HG02678 (cell line): ENCODE results near the gene GIMAP6.
"Not testable (repeated sequence)": the region's sequence is repeated elsewhere in the genome, so short reads cannot be mapped to it uniquely, and the experiment has no call there.

Source experiments
- ATAC-seq: cut with Tn5 transposase; IDR thresholded peaks from one replicate; pipeline ENCODE4 v1.9.1; 2021; ENCODE audit warnings: mild to moderate bottlenecking, moderate library complexity; ENCODE audit not compliant: unreplicated experiment

GIMAP6 gene

GRCh38 chr7:150631866-150632864 lies at the start of gene GIMAP6:
Gene GIMAP6, minus strand, starts transcription at chr7:150632385. Its CDS starts 2,243 bp downstream, at chr7:150630142.
- peak; percentile 81 for ATAC-seq

GRCh38 chr7:150680364-150680763 lies 48.2 kb upstream of the GIMAP6 start:
- ATAC-seq = not testable (repeated sequence)

DNA sequence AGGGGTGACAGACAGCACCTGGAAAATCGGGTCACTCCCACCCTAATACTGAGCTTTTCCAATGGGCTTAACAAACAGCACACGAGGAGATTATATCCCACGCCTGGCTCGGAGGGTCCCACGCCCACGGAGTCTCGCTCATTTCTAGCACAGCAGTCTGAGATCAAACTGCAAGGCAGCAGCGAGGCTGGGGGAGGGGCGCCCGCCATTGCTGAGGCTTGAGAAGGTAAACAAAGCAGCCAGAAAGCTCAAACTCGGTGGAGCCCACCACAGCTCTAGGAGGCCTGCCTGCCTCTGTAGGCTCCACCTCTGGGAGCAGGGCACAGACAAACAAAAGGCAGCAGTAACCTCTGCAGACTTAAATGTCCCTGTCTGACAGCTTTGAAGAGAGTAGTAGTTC lies 46.4 kb upstream of the GIMAP6 start:
- ATAC-seq = not testable (repeated sequence)

DNA sequence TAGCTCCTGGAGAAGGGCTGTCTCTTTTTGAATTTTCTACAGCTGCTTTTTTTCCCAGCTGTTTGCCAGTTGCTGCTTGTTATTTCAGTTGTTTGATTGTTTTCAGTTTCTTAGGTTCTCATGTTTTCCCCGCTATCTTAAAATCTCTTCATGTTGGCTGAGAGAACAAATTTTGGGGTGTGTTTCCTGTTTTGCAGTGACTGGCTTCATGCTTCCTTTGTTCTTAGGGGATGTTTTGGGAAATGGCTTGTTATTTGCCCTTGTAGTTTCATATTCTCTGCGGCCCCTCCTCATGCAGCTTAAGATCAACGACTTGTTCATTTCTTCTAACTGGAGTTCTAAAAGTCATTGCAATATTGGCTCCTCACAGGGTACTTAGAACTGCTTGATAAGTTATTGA lies 44.7 kb upstream of the GIMAP6 start:
- not testable (repeated sequence) for ATAC-seq

GRCh38 chr7:150676276-150676675 lies 44.1 kb upstream of the GIMAP6 start:
- not testable (repeated sequence) for ATAC-seq

GRCh38 chr7:150675714-150676113 lies 43.5 kb upstream of the GIMAP6 start:
- ATAC-seq = no peak

DNA sequence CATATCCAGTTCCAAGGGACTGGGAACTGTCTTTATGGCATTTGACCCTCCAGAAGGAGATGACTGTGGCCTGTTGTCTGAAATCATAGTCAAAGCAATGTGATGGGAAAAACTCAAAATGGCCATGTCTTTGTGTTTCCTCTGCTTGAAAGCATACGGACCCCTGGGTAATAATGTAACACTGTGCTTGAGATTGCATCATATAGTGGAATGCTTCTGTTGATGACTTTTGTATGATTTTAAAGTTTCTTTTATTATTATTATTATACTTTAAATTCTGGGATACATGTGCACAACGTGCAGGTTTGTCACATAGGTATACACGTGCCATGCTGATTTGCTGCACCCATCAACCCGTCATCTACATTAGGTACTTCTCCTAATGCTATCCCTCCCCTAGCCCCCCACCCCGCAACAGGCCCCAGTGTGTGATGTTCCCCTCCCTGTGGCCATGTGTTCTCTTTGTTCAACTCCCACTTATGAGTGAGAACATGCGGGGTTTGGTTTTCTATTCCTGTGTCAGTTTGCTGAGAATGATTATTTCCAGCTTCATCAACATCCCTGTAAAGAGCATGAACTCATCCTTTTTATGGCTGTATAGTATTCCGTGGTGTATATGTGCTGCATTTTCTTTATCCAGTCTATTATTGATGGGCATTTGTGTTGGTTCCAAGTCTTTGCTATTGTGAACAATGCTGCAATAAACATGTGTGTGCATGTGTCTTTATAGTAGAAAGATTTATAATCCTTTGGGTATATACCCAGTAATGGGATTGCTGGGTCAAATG lies 39.8 kb upstream of the GIMAP6 start:
- ATAC-seq = not testable (repeated sequence)

DNA sequence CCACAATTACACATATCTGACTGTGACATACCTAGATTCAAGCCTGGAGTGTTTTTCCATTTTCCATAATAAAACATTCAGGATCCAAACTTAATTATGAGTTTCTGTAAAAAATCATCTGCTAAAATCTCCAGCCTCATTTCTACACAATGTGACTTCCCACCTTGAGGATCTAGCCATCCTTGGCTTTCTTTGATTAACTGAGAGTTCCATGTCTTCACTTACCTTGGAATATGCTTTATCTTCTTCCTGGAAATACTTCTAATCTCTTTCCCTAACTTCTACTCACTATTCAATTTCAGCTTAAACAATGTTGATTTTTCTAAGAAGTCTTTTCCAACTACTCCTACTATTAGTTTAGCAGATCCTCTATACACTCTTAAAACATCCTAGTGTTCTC lies 36.8 kb upstream of the GIMAP6 start:
- no peak for ATAC-seq

DNA sequence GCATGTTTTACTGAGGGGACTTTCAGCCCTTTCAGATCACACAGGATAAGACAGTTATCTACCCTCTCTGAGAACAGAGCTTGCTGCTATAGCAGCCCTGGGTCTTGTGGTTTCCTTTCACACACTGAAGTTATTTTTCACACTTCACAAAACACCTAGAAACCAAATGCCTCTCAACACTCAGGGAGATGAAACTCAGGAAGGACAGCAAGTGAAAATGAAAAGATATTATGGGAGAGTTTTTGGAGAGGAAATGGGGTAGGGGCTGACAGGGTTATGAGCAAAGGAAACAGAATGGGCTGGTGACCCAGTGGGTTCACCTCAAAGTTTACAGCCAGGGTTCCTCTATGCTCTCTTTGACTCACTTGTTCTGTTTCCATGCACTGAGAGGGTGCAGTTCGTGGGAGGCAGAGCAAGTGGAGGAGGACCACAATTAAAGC lies 36.3 kb upstream of the GIMAP6 start:
- peak; percentile 78 for ATAC-seq

DNA sequence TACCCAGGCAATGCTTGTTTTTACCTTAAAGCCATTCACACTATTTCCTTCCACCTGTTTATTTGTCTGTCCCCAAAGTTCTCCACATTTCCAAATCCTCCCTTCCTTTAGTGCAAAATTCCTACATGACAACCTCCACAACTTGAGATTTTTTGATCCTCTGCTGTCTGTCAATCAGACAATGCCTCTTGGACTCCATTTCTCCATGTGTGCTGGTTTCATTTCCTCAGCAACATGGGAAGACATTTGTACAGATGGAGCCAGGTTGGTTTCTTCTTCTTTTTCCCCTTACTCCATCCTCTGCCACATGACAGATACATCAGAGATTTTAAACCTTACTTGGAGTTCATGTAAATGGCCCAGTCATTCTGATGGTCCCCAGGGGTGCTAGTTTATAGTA lies 34.2 kb upstream of the GIMAP6 start:
- ATAC-seq = no peak

- no peak for ATAC-seq
Observed at GRCh38 chr7:150665896-150666295, 33.7 kb upstream of the GIMAP6 start.

GRCh38 chr7:150665089-150665748 lies 33.0 kb upstream of the GIMAP6 start:
- no peak for ATAC-seq

- no peak for ATAC-seq
Observed at GRCh38 chr7:150663802-150664494, 31.8 kb upstream of the GIMAP6 start.

DNA sequence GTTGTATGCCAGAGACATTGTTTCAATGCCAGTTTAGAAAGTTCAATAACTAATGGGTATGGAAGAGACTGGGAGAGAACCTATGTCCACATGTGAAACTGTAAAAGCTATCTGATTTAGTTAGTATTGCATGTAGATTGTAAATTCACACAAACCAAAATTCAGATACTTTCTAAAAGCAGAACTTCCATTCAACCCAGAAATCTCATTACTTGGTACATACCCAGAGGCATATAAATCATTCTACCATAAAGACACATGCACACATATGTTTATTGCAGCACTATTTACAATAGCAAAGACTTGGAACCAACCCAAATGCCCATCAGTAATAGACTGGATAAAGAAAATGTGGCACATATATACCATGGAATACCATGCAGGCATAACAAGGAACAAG lies 30.6 kb upstream of the GIMAP6 start:
- ATAC-seq = not testable (repeated sequence)

DNA sequence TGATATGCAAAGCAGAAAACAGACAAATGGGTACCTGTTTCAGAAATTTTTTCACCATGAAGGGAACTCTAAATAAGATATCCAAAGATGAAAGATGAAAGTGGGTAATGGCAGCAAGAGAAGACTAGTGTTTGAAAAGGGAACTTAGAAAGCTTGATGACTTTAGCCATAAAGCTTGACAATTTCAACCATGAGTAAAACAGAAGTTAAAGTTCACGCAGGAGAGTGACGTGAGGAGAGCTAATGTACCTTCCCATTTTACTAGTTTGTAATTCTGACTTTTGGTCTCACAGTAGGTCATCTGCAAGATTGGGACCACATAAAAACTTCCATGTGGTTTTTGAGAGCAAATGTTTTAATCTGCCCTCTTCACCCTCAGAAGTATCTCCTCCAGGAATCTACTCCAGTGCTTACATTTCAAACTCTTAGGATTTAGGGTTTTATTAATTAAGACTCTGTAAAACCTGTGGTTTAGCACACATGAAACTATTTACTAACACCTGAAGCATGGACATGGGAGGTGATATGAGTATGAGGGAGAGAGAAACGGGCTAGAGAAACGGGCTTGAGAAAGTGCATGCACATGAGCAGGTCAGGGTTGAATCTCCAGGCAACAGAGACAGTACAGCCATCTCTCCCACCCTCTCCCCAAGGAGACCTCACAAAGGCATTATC lies 28.9 kb upstream of the GIMAP6 start:
- no peak for ATAC-seq

DNA sequence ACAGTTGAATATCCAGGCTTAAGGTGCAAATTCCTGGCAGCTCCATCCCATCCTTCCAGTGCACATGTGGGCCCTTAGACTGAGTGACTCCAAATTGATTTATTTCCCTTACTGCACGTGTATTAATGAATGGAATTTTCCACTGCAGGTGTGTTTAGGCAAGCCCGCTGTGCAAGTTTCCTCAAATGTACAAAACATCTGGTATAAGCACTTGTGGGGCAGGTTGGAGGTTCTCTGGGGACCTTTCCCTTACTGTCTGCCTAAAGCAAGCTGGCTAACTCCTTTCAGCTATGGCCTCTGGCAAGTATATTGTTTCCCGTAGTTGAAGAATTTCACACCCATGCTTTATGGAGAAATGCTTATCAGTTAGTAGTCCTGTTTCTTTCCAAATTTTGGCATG lies 25.3 kb upstream of the GIMAP6 start:
- no peak for ATAC-seq

- ATAC-seq = no peak
Observed at GRCh38 chr7:150656047-150656446, 23.9 kb upstream of the GIMAP6 start.

GRCh38 chr7:150654692-150655091 lies 22.5 kb upstream of the GIMAP6 start:
- no peak for ATAC-seq

DNA sequence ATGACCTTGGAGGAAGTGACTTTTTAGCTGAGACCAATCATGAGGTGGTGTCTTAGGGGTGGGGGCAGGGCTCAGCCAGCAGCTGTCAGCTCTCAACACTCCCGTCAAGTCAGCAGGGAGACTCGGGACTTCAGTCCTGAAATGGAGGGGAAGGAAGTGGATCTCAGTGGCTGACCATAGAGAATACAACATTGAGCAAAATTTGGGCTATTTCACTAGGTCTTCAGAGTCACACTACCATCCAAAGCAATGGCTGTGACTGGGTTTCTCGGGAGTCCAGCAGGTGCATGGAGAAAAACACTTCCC lies 16.8 kb upstream of the GIMAP6 start:
- ATAC-seq = no peak
